HG02884 (cell line): ENCODE measurements around the gene HCST.
"Not testable (repeated sequence)": the region's sequence is repeated elsewhere in the genome, so short reads cannot be mapped to it uniquely, and the experiment has no call there.

Experiments
- ATAC-seq: cut with Tn5 transposase; IDR thresholded peaks from one replicate; pipeline ENCODE4 v1.9.1; 2021; ENCODE audit warnings: mild to moderate bottlenecking, moderate library complexity; ENCODE audit not compliant: unreplicated experiment

The HCST gene

GRCh38 chr19:35879068-35879467 is 23.3 kb upstream of the HCST start:
- ATAC-seq, result no peak

GRCh38 chr19:35879770-35880317 is 22.5 kb upstream of the HCST start:
- ATAC-seq, result no peak

- no peak for ATAC-seq
These were observed 20.1 kb upstream of the HCST start for GRCh38 chr19:35882114-35882832.

- ATAC-seq, result no peak
These were observed 18.4 kb upstream of the HCST start for GRCh38 chr19:35883882-35884281.

GRCh38 chr19:35885225-35885738 is 17.0 kb upstream of the HCST start:
- ATAC-seq, result no peak

- no peak for ATAC-seq
These were observed 16.4 kb upstream of the HCST start for GRCh38 chr19:35885904-35886303.

GRCh38 chr19:35887197-35887596 is 15.1 kb upstream of the HCST start:
- ATAC-seq, result no peak

GRCh38 chr19:35888398-35888797 is 13.9 kb upstream of the HCST start:
- ATAC-seq, result no peak

- ATAC-seq, result no peak
These were observed 12.8 kb upstream of the HCST start for GRCh38 chr19:35889370-35890112.

GRCh38 chr19:35890113-35890650 is 12.1 kb upstream of the HCST start:
- no peak for ATAC-seq

- not testable (repeated sequence) for ATAC-seq
These were observed 10.5 kb upstream of the HCST start for GRCh38 chr19:35891819-35892218.

GRCh38 chr19:35894342-35894741 is 8.0 kb upstream of the HCST start:
- no peak for ATAC-seq

GRCh38 chr19:35895911-35896642 is 6.3 kb upstream of the HCST start:
- no peak for ATAC-seq

GRCh38 chr19:35896643-35897040 is 5.7 kb upstream of the HCST start:
- no peak for ATAC-seq

GRCh38 chr19:35897706-35898451 is 4.5 kb upstream of the HCST start:
- ATAC-seq, result no peak

- ATAC-seq, result no peak
These were observed 3.9 kb upstream of the HCST start for GRCh38 chr19:35898499-35898809.

- no peak for ATAC-seq
These were observed 2.6 kb upstream of the HCST start for GRCh38 chr19:35899547-35900214.

- no peak for ATAC-seq
These were observed 1.2 kb upstream of the HCST start for GRCh38 chr19:35901055-35901644.

- ATAC-seq, result no peak
These were observed 644 bp downstream of the HCST start for GRCh38 chr19:35902870-35903475.
